Transverse colon (tissue), 4 donors: Measurements from ENCODE around the gene LTA4H.

ENCODE experiments used
- CTCF ChIP-seq, 5 experiments: fragments of 200-600 bp in 3 of 5; fragments of 450-650 bp in 2 of 5; sonication (generic) in 3 of 5; IDR thresholded peaks; 1 replicate in 2 of 5; 2 replicates in 3 of 5; pipeline ENCODE4 v1.5.1; 2016 to 2017; ENCODE audit warnings: antibody characterized with exemption in 5 of 5, inconsistent platforms in 3 of 5, mild to moderate bottlenecking in 2 of 5, moderate library complexity in 1 of 5
- EP300 ChIP-seq: sonication (generic); formaldehyde crosslinking; IDR thresholded peaks from one replicate; pipeline ENCODE4 v1.6.1; 2017; ENCODE audit warnings: antibody characterized with exemption, low read depth
- POLR2A ChIP-seq: fragments of 450-650 bp; IDR thresholded peaks from one replicate; pipeline ENCODE4 v1.6.1; 2016; ENCODE audit warnings: antibody characterized with exemption, mild to moderate bottlenecking, moderate library complexity
- POLR2AphosphoS5 ChIP-seq, 3 donors: sonication (generic); formaldehyde crosslinking; IDR thresholded peaks; one replicate each; pipeline ENCODE4 v1.6.1; 2016; ENCODE audit warnings: antibody characterized with exemption in 3 of 3

- no peak for TF ChIP-seq CTCF (IDR thresholded peaks at IDR 0.05)
- TF ChIP-seq POLR2A: no peak
- TF ChIP-seq POLR2AphosphoS5 (IDR thresholded peaks at IDR 0.05): no peak
- no peak for TF ChIP-seq EP300
Measured at GRCh38 chr12:96020314-96021003, 14.9 kb downstream of the LTA4H start.
